CD8-positive, alpha-beta memory T cell (primary cell): ENCODE data around the gene SHISA5. TPM values are rescaled to one million over a fixed set of nuclear protein-coding genes. Genes with fewer than 3 reads are reported as not detected.

Experiments used
- CTCF ChIA-PET: fragments of 350-600 bp; sonication (Branson Sonifier 250); formaldehyde crosslinking; loops from one replicate; lab custom pipeline; 2021; ENCODE audit warnings: antibody characterized with exemption; lab: Charles Lee
- POLR2A ChIA-PET: fragments of 350-600 bp; sonication (Branson Sonifier 250); formaldehyde crosslinking; loops from one replicate; lab custom pipeline; 2021; ENCODE audit warnings: antibody characterized with exemption; lab: Charles Lee
- DNase-seq, 5 donors: peaks; one replicate each; pipeline versions ENCODE4 v3.0.0 to v3.0.0-alpha.2; 2020 to 2022; ENCODE audit warnings: mixed read lengths in 1 of 5
- H3K27ac ChIP-seq: one replicate; pipeline ENCODE4 v1.7.0; 2013; ENCODE audit warnings: low read depth, mild to moderate bottlenecking, low read length, moderate library complexity
- H3K27me3 ChIP-seq: 2 replicates; pipeline ENCODE4 v1.7.0; 2013; ENCODE audit warnings: low read length, mild to moderate bottlenecking; ENCODE audit not compliant: insufficient read depth, poor library complexity, severe bottlenecking
- H3K36me3 ChIP-seq: 2 replicates; pipeline ENCODE4 v1.7.0; 2013; ENCODE audit warnings: mild to moderate bottlenecking, low read length, moderate library complexity; ENCODE audit not compliant: insufficient read depth
- H3K4me1 ChIP-seq: 2 replicates; pipeline ENCODE4 v1.7.0; 2013; ENCODE audit warnings: mild to moderate bottlenecking, low read length, moderate library complexity; ENCODE audit not compliant: insufficient read depth
- H3K4me3 ChIP-seq: 2 replicates; pipeline ENCODE4 v1.7.0; 2013; ENCODE audit warnings: mild to moderate bottlenecking, low read length
- H3K9me3 ChIP-seq: 2 replicates; pipeline ENCODE4 v1.7.0; 2013; ENCODE audit warnings: mild to moderate bottlenecking, low read length
- H3K27ac Mint-ChIP-seq, 8 donors: one replicate each; pipeline ENCODE4 v1.8.0; 2020 to 2021; ENCODE audit warnings: mixed read lengths in 8 of 8, mild to moderate bottlenecking in 6 of 8, inconsistent platforms in 3 of 8, moderate library complexity in 3 of 8
- H3K27me3 Mint-ChIP-seq, 2 donors: one replicate each; pipeline ENCODE4 v1.8.0; 2020 to 2021; ENCODE audit warnings: mixed read lengths in 2 of 2, mild to moderate bottlenecking in 1 of 2, moderate library complexity in 1 of 2
- H3K36me3 Mint-ChIP-seq, 3 donors: one replicate each; pipeline ENCODE4 v1.8.0; 2020 to 2021; ENCODE audit warnings: mixed read lengths in 3 of 3, inconsistent platforms in 1 of 3, mild to moderate bottlenecking in 1 of 3
- H3K4me1 Mint-ChIP-seq, 3 donors: one replicate each; pipeline ENCODE4 v1.8.0; 2020 to 2021; ENCODE audit warnings: mixed read lengths in 3 of 3, inconsistent platforms in 1 of 3, mild to moderate bottlenecking in 1 of 3
- H3K4me3 Mint-ChIP-seq, 7 donors: one replicate each; pipeline ENCODE4 v1.8.0; 2020 to 2021; ENCODE audit warnings: mixed read lengths in 7 of 7, mild to moderate bottlenecking in 6 of 7, moderate library complexity in 4 of 7, inconsistent platforms in 2 of 7
- H3K9me3 Mint-ChIP-seq, 5 donors: one replicate each; pipeline ENCODE4 v1.8.0; 2020 to 2022; ENCODE audit warnings: mixed read lengths in 5 of 5, mild to moderate bottlenecking in 3 of 5, moderate library complexity in 2 of 5, inconsistent platforms in 1 of 5
- polyA plus RNA-seq: library from polyadenylated mRNA; unstranded; fragments of 300-500 nt; fragmentation: Illumina TruSeq; gene quantifications from one replicate; pipeline ENCODE4 v1.2.3, GENCODE V29; 2021
- total RNA-seq, 2 experiments: library from RNA; stranded (reverse); gene quantifications; one replicate each; pipeline ENCODE4 v1.2.3, GENCODE V29; 2021

SHISA5 gene
- total and polyA plus RNA-seq, 3 experiments from 2014 or later, result 102 to 470 (median 102) TPM

- peak overlapping the region in 2 of 8 donors; percentile 29 to 66 for H3K27ac Mint-ChIP-seq
- POLR2A ChIA-PET, result no interaction called here
Measured at GRCh38 chr3:48451270-48451669, 52.7 kb downstream of the SHISA5 start.

GRCh38 chr3:48446425-48447193, 57.4 kb downstream of the SHISA5 start, which contains the start of gene ATRIP:
TSS of gene ATRIP (plus strand) at chr3:48446737. CDS start at chr3:48446846, 109 bp downstream.
- H3K4me3 Mint-ChIP-seq, result peak within 1 kb of the TSS; percentile 84 to 94 (median 88)
- no peaks in the 10 kb centered on the region for H3K9me3 Mint-ChIP-seq
- peak; percentile 78 to 89 (median 83) for DNase-seq
- peak within 1 kb of the TSS; percentile 91 to 96 (median 95) for H3K27ac Mint-ChIP-seq
- Histone ChIP-seq H3K27ac (peak within 1 kb of the TSS; percentile 71), H3K36me3 (peaks cover 14% of the 10 kb centered on the region), H3K9me3 (no peaks in the 10 kb centered on the region), H3K4me1 (peaks cover 26% of the 10 kb centered on the region), H3K4me3 (peak within 1 kb of the TSS; percentile 88), H3K27me3 (no peaks in the 10 kb centered on the region)
- H3K4me1 Mint-ChIP-seq, result peaks cover 27 to 46% (median 37%) of the 10 kb centered on the region in 3 donors
- CTCF ChIA-PET, result interaction anchor here (0.8 to 4.7 kb wide), 10 partner anchors 11 to 178 kb away, joined by 3 to 60 read pairs (median 4); no protein-coding TSS in a partner anchor
- H3K36me3 Mint-ChIP-seq, result peaks cover 0 to 47% (median 8%) of the 10 kb centered on the region in 3 donors
- POLR2A ChIA-PET, result interaction anchor here (0.6 to 1.8 kb wide), 9 partner anchors 10 to 206 kb away, joined by 3 to 10 read pairs (median 4); partner anchors contain the start of genes SHISA5 and ZNF589
- no peaks in the 10 kb centered on the region for H3K27me3 Mint-ChIP-seq

More at GRCh38 chr3:48451270-48451669, 52.7 kb downstream of the SHISA5 start:
- no peak for DNase-seq
- H3K27ac ChIP-seq, result no peak overlapping the region
- H3K36me3 ChIP-seq, result peaks cover 13% of the 10 kb centered on the region
- H3K4me3 ChIP-seq, result no peak overlapping the region
- no peak overlapping the region for H3K4me3 Mint-ChIP-seq
- no peaks in the 10 kb centered on the region for H3K9me3 ChIP-seq
- CTCF ChIA-PET, result interaction anchor here (1.1 to 3.9 kb wide), 4 partner anchors 15 to 56 kb away, joined by 3 to 21 read pairs (median 6); no protein-coding TSS in a partner anchor
- peaks cover 0 to 53% (median 13%) of the 10 kb centered on the region in 3 donors for H3K36me3 Mint-ChIP-seq
- H3K4me1 Mint-ChIP-seq, result peaks cover 11 to 23% (median 19%) of the 10 kb centered on the region in 3 donors
- peaks cover 12% of the 10 kb centered on the region for H3K4me1 ChIP-seq
- H3K9me3 Mint-ChIP-seq, result no peaks in the 10 kb centered on the region
- H3K27me3 ChIP-seq, result no peaks in the 10 kb centered on the region
- no peaks in the 10 kb centered on the region for H3K27me3 Mint-ChIP-seq

- H3K4me1 ChIP-seq, result peaks cover 32% of the 10 kb centered on the region
- CTCF ChIA-PET, result interaction anchor here (0.9 to 4.7 kb wide), 9 partner anchors 11 to 177 kb away, joined by 3 to 60 read pairs (median 5); no protein-coding TSS in a partner anchor
- no peaks in the 10 kb centered on the region for H3K9me3 ChIP-seq
- Mint-ChIP-seq H3K4me1 (peaks cover 31 to 52% (median 43%) of the 10 kb centered on the region in 3 donors), H3K27ac (peak overlapping the region; percentile 91 to 96 (median 95)), H3K36me3 (peaks cover 0 to 46% (median 8%) of the 10 kb centered on the region in 3 donors), H3K27me3 (no peaks in the 10 kb centered on the region), H3K4me3 (peak overlapping the region; percentile 84 to 94 (median 88)), H3K9me3 (no peaks in the 10 kb centered on the region)
- POLR2A ChIA-PET, result interaction anchor here (0.6 to 1.8 kb wide), 9 partner anchors 10 to 206 kb away, joined by 3 to 10 read pairs (median 4); partner anchors contain the start of genes SHISA5 and ZNF589
- peaks cover 17% of the 10 kb centered on the region for H3K36me3 ChIP-seq
- DNase-seq, result no peak
- no peaks in the 10 kb centered on the region for H3K27me3 ChIP-seq
- H3K4me3 ChIP-seq, result peak overlapping the region; percentile 88
- peak overlapping the region; percentile 71 for H3K27ac ChIP-seq
Measured at GRCh38 chr3:48446043-48446424, 57.9 kb downstream of the SHISA5 start.

DNA sequence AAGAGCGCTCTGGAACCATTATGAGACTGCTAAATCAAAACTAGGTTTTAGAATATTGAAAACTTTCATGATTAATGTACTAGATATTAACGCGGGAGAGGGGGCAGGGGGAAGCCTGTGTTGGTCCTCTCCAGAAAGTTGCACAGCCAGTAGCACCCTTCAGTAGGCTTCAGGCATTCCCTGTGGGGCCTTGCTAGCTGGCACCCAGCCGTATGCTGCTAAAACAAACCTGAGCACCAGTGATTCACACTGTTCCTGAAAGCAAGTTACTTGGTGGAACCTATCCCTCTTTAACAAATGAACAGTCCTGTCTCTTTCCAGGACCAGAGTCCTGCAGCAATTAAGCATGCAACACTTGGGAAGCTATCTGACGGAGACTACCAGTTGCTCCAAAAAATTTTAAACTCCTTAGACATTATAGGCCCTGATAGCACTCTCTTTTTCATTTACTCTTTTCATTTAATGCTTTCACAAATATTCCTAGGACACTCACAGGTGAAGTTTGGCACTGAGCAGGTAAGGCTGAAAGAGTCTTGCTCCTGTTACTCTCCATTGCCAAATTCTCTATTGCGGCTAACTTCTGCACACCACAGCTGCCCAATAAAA, 58.6 kb downstream of the SHISA5 start:
- Mint-ChIP-seq H3K36me3 (peaks cover 0 to 51% (median 8%) of the 10 kb centered on the region in 3 donors), H3K27me3 (no peaks in the 10 kb centered on the region), H3K27ac (peak overlapping the region; percentile 91 to 96 (median 95)), H3K9me3 (no peaks in the 10 kb centered on the region), H3K4me1 (peaks cover 33 to 58% (median 45%) of the 10 kb centered on the region in 3 donors), H3K4me3 (peak overlapping the region; percentile 84 to 94 (median 88))
- no peaks in the 10 kb centered on the region for H3K9me3 ChIP-seq
- no peaks in the 10 kb centered on the region for H3K27me3 ChIP-seq
- no peak overlapping the region for H3K27ac ChIP-seq
- H3K4me3 ChIP-seq, result no peak overlapping the region
- H3K36me3 ChIP-seq, result peaks cover 17% of the 10 kb centered on the region
- POLR2A ChIA-PET, result interaction anchor here (0.6 to 1.8 kb wide), 8 partner anchors 10 to 205 kb away, joined by 3 to 10 read pairs (median 5); partner anchors contain the start of genes SHISA5 and ZNF589
- DNase-seq, result no peak
- peaks cover 33% of the 10 kb centered on the region for H3K4me1 ChIP-seq
- CTCF ChIA-PET, result interaction anchor here (1.4 to 4.7 kb wide), 7 partner anchors 10 to 112 kb away, joined by 3 to 60 read pairs (median 7); no protein-coding TSS in a partner anchor

DNA sequence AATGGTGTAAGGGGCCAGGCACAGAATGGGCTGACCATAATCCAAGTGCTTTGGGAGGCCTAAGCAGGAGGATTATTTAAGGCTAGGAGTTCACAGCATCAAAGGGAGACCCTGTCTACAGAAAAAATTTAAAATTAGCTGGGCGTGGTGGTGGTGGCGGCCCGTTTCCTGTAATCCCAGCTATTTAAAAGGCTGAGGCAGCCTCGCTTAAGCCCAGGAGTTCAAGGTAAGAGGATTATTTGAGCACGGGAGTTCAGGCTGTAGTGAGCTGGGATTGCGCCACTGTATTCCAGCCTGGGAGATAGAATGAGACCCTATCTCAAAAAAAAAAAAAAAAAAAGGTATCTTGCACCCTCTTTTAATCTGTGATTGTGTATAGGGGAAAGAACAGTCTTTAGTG, 62.0 kb downstream of the SHISA5 start:
- H3K36me3 Mint-ChIP-seq, result peaks cover 0 to 49% (median 5%) of the 10 kb centered on the region in 3 donors
- H3K27ac Mint-ChIP-seq, result peak overlapping the region in 6 of 8 donors; percentile 96 to 100 (median 100)
- Histone ChIP-seq H3K9me3 (no peaks in the 10 kb centered on the region), H3K4me1 (peaks cover 35% of the 10 kb centered on the region), H3K4me3 (no peak overlapping the region), H3K27ac (no peak overlapping the region), H3K27me3 (no peaks in the 10 kb centered on the region), H3K36me3 (peaks cover 17% of the 10 kb centered on the region)
- POLR2A ChIA-PET, result interaction anchor here (0.6 to 3.0 kb wide), 3 partner anchors 30 to 117 kb away, joined by 3 to 18 read pairs (median 4); no protein-coding TSS in a partner anchor
- H3K9me3 Mint-ChIP-seq, result no peaks in the 10 kb centered on the region
- CTCF ChIA-PET, result interaction anchor here (1.1 to 2.3 kb wide), 3 partner anchors 16 to 65 kb away, joined by 3 to 7 read pairs (median 4); no protein-coding TSS in a partner anchor
- H3K4me3 Mint-ChIP-seq, result peak overlapping the region; percentile 84 to 99 (median 93)
- no peaks in the 10 kb centered on the region for H3K27me3 Mint-ChIP-seq
- H3K4me1 Mint-ChIP-seq, result peaks cover 39 to 61% (median 43%) of the 10 kb centered on the region in 3 donors
- DNase-seq, result no peak

- CTCF ChIA-PET, result interaction anchor here (1.1 to 2.4 kb wide), 10 partner anchors 8 to 117 kb away, joined by 3 to 17 read pairs (median 8); partner anchors contain the start of genes PFKFB4, PLXNB1 and SHISA5
- H3K36me3 Mint-ChIP-seq, result peaks cover 0 to 45% (median 5%) of the 10 kb centered on the region in 3 donors
- no peaks in the 10 kb centered on the region for H3K9me3 ChIP-seq
- no peaks in the 10 kb centered on the region for H3K27me3 Mint-ChIP-seq
- H3K4me3 Mint-ChIP-seq, result peak overlapping the region; percentile 84 to 99 (median 93)
- DNase-seq, result peak in 2 of 5 donors; percentile 13 to 28
- H3K9me3 Mint-ChIP-seq, result no peaks in the 10 kb centered on the region
- peak overlapping the region; percentile 62 for H3K4me3 ChIP-seq
- peak overlapping the region in 6 of 8 donors; percentile 96 to 100 (median 100) for H3K27ac Mint-ChIP-seq
- POLR2A ChIA-PET, result interaction anchor here (0.8 to 3.0 kb wide), 6 partner anchors 32 to 172 kb away, joined by 3 to 18 read pairs (median 4); partner anchors contain the start of gene SHISA5
- H3K36me3 ChIP-seq, result peaks cover 17% of the 10 kb centered on the region
- H3K27me3 ChIP-seq, result no peaks in the 10 kb centered on the region
- peaks cover 30 to 50% (median 34%) of the 10 kb centered on the region in 3 donors for H3K4me1 Mint-ChIP-seq
- H3K27ac ChIP-seq, result peak overlapping the region; percentile 96
- H3K4me1 ChIP-seq, result peaks cover 35% of the 10 kb centered on the region
Measured at GRCh38 chr3:48440590-48440958, 63.4 kb downstream of the SHISA5 start.
